A549 (cell line): ENCODE data around the gene BICRAL. TPM values are rescaled to one million over a fixed set of nuclear protein-coding genes. Genes with fewer than 3 reads are reported as not detected.

Source experiments
- ATAC-seq, 2 experiments: fragments of 200-7000 bp in 1 of 2; fragments of >200 bp in 1 of 2; cut with Nextera tagmentation in 1 of 2; cut with Tn5 transposase in 1 of 2; 3 replicates each; pipeline versions ENCODE4 v1.8.0 to v1.9.1; 2018 to 2020; ENCODE audit warnings: mild to moderate bottlenecking in 1 of 2, moderate library complexity in 1 of 2
- CTCF ChIA-PET: fragments of 300-600 bp; sonication (Branson Sonifier 250); formaldehyde crosslinking; extraction: SDS; loops from one replicate; lab custom pipeline; 2021; ENCODE audit warnings: antibody characterized with exemption, inconsistent platforms; lab: Yijun Ruan, JAX
- POLR2A ChIA-PET: fragments of 350-600 bp; formaldehyde crosslinking; extraction: SDS; loops from one replicate; lab custom pipeline; 2021; ENCODE audit warnings: antibody characterized with exemption, inconsistent platforms; lab: Yijun Ruan, JAX
- DNase-seq, 2 experiments: peaks; one replicate each; pipeline versions ENCODE4 v3.0.0 to v3.0.0-alpha.2; 2011 to 2016; ENCODE audit warnings: low read depth in 1 of 2, low spot score in 1 of 2
- FAIRE-seq: peaks from 2 replicates; lab custom pipeline; 2011; peaks lifted over from hg19 to GRCh38; lab: Jason Lieb, UNC
- H3K27ac ChIP-seq, 2 experiments: fragments of >200 bp; sonication (Bioruptor Twin); formaldehyde crosslinking; 3 replicates each; pipeline ENCODE4 v1.5.1; 2016 to 2017
- H3K4me1 ChIP-seq: fragments of >200 bp; sonication (Bioruptor Twin); formaldehyde crosslinking; 3 replicates; pipeline ENCODE4 v1.6.1; 2016
- H3K4me2 ChIP-seq: fragments of >200 bp; sonication (Bioruptor Twin); formaldehyde crosslinking; 3 replicates; pipeline ENCODE4 v1.6.1; 2016
- H3K4me3 ChIP-seq: fragments of >200 bp; sonication (Bioruptor Twin); formaldehyde crosslinking; 3 replicates; pipeline ENCODE4 v1.5.1; 2016
- H3K9me3 ChIP-seq: fragments of >200 bp; sonication (Bioruptor Twin); formaldehyde crosslinking; 3 replicates; pipeline ENCODE4 v1.6.1; 2016
- CBX8 ChIP-seq: fragments of 200-600 bp; sonication (generic); IDR thresholded peaks from 2 replicates; pipeline ENCODE4 v1.6.1; 2016
- CEBPB ChIP-seq, 2 experiments: fragments of >200 bp in 1 of 2; sonication (Bioruptor Twin) in 1 of 2; formaldehyde crosslinking in 1 of 2; IDR thresholded peaks; 2 replicates each; pipeline ENCODE4 v1.6.1; 2012 to 2016
- CHD4 ChIP-seq: fragments of 200-600 bp; sonication (generic); IDR thresholded peaks from 2 replicates; pipeline ENCODE4 v1.6.1; 2016; ENCODE audit warnings: antibody characterized with exemption, mild to moderate bottlenecking, borderline replicate concordance
- EHF ChIP-seq: fragments of 250-450 bp; sonication (Bioruptor Pico); IDR thresholded peaks from 2 replicates; pipeline ENCODE4 v1.5.0; 2020; ENCODE audit warnings: mild to moderate bottlenecking
- EHMT2 ChIP-seq: fragments of 200-600 bp; sonication (generic); IDR thresholded peaks from 2 replicates; pipeline ENCODE4 v1.6.1; 2016; ENCODE audit warnings: antibody characterized with exemption, low read depth, mild to moderate bottlenecking, moderate library complexity
- ESRRA ChIP-seq: fragments of 150-350 bp; IDR thresholded peaks from 2 replicates; pipeline ENCODE4 v1.6.1; 2014; ENCODE audit warnings: mild to moderate bottlenecking, low read length, borderline replicate concordance
- FOSL2 ChIP-seq, 2 experiments: fragments of 450-650 bp in 1 of 2; fragments of >200 bp in 1 of 2; sonication (Bioruptor Twin) in 1 of 2; formaldehyde crosslinking; IDR thresholded peaks; 2 replicates each; pipeline versions ENCODE4 v1.5.0 to v1.6.1; 2016 to 2020; ENCODE audit warnings: mild to moderate bottlenecking in 1 of 2, moderate library complexity in 1 of 2
- FOXS1 ChIP-seq: fragments of 250-450 bp; sonication (Bioruptor Pico); IDR thresholded peaks from 2 replicates; pipeline ENCODE4 v1.5.0; 2020; ENCODE audit warnings: mild to moderate bottlenecking, moderate library complexity
- GATA3 ChIP-seq: IDR thresholded peaks from 2 replicates; pipeline ENCODE4 v1.6.1; 2012; ENCODE audit warnings: borderline replicate concordance
- HDAC2 ChIP-seq: fragments of 200-600 bp; sonication (generic); IDR thresholded peaks from 2 replicates; pipeline ENCODE4 v1.6.1; 2016
- JUN ChIP-seq, 2 experiments: fragments of >200 bp; sonication (Bioruptor Twin); formaldehyde crosslinking; IDR thresholded peaks; 2 replicates in 1 of 2; 3 replicates in 1 of 2; pipeline ENCODE4 v1.6.1; 2016 to 2017
- JUNB ChIP-seq: fragments of >200 bp; sonication (Bioruptor Twin); formaldehyde crosslinking; IDR thresholded peaks from 2 replicates; pipeline ENCODE4 v1.6.1; 2016
- KDM1A ChIP-seq: fragments of 200-600 bp; sonication (generic); IDR thresholded peaks from 2 replicates; pipeline ENCODE4 v1.6.1; 2016; ENCODE audit warnings: low read depth, mild to moderate bottlenecking
- MAZ ChIP-seq: fragments of 150-350 bp; IDR thresholded peaks from 2 replicates; pipeline ENCODE4 v1.6.1; 2014; ENCODE audit warnings: antibody characterized with exemption, low read depth, low read length, borderline replicate concordance
- MYC ChIP-seq: IDR thresholded peaks from 2 replicates; pipeline ENCODE4 v1.6.1; 2012; ENCODE audit warnings: mild to moderate bottlenecking, inconsistent platforms, low read length, improper control_type of control experiment, borderline replicate concordance
- NFE2L2 ChIP-seq: fragments of 150-350 bp; conservative IDR thresholded peaks from 2 replicates; pipeline ENCODE4 v1.6.1; 2014; ENCODE audit warnings: low read length
- NR3C1 ChIP-seq: fragments of >200 bp; sonication (Bioruptor Twin); formaldehyde crosslinking; IDR thresholded peaks from 3 replicates; pipeline ENCODE4 v1.6.1; 2017
- PHF8 ChIP-seq: fragments of 200-600 bp; sonication (generic); IDR thresholded peaks from 2 replicates; pipeline ENCODE4 v1.6.1; 2016; ENCODE audit warnings: low read depth, mild to moderate bottlenecking, antibody characterized with exemption, moderate library complexity, borderline replicate concordance
- POLR2AphosphoS2 ChIP-seq: conservative IDR thresholded peaks from 2 replicates; pipeline ENCODE4 v1.6.1; 2012; ENCODE audit warnings: low read length, improper control_type of control experiment, inconsistent platforms
- RCOR1 ChIP-seq: fragments of 150-350 bp; IDR thresholded peaks from 2 replicates; pipeline ENCODE4 v1.6.1; 2014; ENCODE audit warnings: antibody characterized with exemption, low read length, low read depth
- REST ChIP-seq: fragments of 200-600 bp; sonication (generic); IDR thresholded peaks from 2 replicates; pipeline ENCODE4 v1.6.1; 2016; ENCODE audit warnings: antibody characterized with exemption, mild to moderate bottlenecking, moderate library complexity
- RFX5 ChIP-seq: fragments of 450-650 bp; IDR thresholded peaks from 2 replicates; pipeline ENCODE4 v1.7.1; 2014; ENCODE audit warnings: antibody characterized with exemption, mild to moderate bottlenecking, moderate library complexity
- RNF2 ChIP-seq: fragments of 200-600 bp; sonication (generic); IDR thresholded peaks from 2 replicates; pipeline ENCODE4 v1.6.1; 2016; ENCODE audit warnings: low read depth, mild to moderate bottlenecking, antibody characterized with exemption, moderate library complexity, borderline replicate concordance
- TFCP2L1 ChIP-seq: fragments of 250-450 bp; sonication (Bioruptor Pico); IDR thresholded peaks from 2 replicates; pipeline ENCODE4 v1.5.0; 2021; ENCODE audit warnings: mild to moderate bottlenecking
- TP53 ChIP-seq: fragments of 250-450 bp; sonication (Bioruptor Pico); IDR thresholded peaks from 2 replicates; pipeline ENCODE4 v1.5.0; 2021; ENCODE audit warnings: mild to moderate bottlenecking, moderate library complexity
- ZNF302 ChIP-seq: fragments of 250-450 bp; sonication (Bioruptor Pico); IDR thresholded peaks from 2 replicates; pipeline ENCODE4 v1.9.0; 2021; ENCODE audit warnings: inconsistent platforms, mild to moderate bottlenecking, moderate library complexity
- WGBS: methylation state at CpG from one replicate; pipeline ENCODE4 v1.1.6; 2017; ENCODE audit errors: missing lambda C conversion rate; 5-methylcytosine and 5-hydroxymethylcytosine counted together
- polyA plus RNA-seq, 4 experiments: library from polyadenylated mRNA; depleted of rRNA in 3 of 4; stranded (reverse); fragments of >200 nt; fragmentation: RNase III in 1 of 4; extraction: RNeasy Plus Mini Kit Qiagen cat#74134 plus additional on column Dnase treatment in 1 of 4; gene quantifications; 2 replicates in 3 of 4; 3 replicates in 1 of 4; pipeline ENCODE4 v1.2.3, GENCODE V29; 2011 to 2017
- TF ChIP-seq, protein P1 (sequence below): fragments of 150-350 bp; IDR thresholded peaks from 2 replicates; pipeline ENCODE4 v1.6.1; 2014; ENCODE audit warnings: low read depth, mild to moderate bottlenecking, low read length
- TF ChIP-seq, protein P2 (sequence below): IDR thresholded peaks from 2 replicates; pipeline ENCODE4 v1.6.1; 2012

The BICRAL gene
- polyA plus RNA-seq, 2 of the 4 experiments (the other 2 are of a cell fraction): 3.3 to 8.6 TPM

DNA sequence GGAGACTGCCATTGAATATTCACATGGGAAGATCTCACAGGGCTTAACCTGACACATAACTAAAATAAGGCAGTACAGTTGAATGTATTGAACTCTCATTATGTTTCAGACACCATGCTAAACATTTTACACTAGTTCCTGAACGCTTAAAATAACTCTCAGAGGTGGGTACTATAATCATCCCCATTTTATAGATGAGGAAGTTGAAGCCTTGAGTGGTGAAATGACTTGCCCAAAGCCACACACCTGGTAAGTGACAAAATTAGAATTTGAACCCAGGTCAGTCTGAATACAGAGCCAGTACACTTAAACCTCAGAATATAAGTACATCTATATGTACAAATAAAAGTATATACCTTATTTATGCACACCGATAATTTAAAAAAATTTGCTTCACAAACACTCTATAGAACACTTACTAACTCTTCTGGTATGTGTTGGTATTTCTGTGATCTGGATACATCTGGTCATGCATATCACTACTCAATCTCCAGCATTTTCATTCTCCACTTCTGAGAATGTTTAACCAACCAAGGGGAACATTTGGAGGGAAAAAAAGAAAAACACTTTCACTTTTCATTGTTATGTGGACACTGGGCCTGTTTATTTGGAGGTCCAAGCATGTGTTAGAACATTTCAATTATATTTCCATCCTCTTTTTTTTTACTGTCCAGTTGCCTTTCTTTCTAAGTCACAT is 4.6 kb upstream of the BICRAL start:
- ChIA-PET CTCF (interaction anchor here (0.8 kb wide), 1 partner anchor 104 kb away, joined by 3 read pairs; no protein-coding TSS in a partner anchor), POLR2A (interaction anchor here (1.0 kb wide), 1 partner anchor 31 kb away, joined by 3 read pairs; no protein-coding TSS in a partner anchor)
- H3K4me2 ChIP-seq: no peak overlapping the region
- FAIRE-seq: no peak
- TF ChIP-seq FOXS1 (CRISPR knock-in tag) (no peak), HDAC2 (no peak), FOSL2 (IDR thresholded peaks at IDR 0.05) (no peak), FOSL2 (CRISPR knock-in tag; IDR thresholded peaks at IDR 0.05) (no peak), RNF2 (no peak), JUNB (no peak), TFCP2L1 (CRISPR knock-in tag) (no peak), RCOR1 (no peak), ESRRA (no peak), MAZ (no peak), GATA3 (no peak), CHD4 (no peak), JUN (IDR thresholded peaks at IDR 0.05) (no peak), NFE2L2 (no peak), PHF8 (no peak), EHMT2 (no peak), EHF (no peak), POLR2AphosphoS2 (no peak), MYC (no peak)
- TF ChIP-seq, protein P1, sequence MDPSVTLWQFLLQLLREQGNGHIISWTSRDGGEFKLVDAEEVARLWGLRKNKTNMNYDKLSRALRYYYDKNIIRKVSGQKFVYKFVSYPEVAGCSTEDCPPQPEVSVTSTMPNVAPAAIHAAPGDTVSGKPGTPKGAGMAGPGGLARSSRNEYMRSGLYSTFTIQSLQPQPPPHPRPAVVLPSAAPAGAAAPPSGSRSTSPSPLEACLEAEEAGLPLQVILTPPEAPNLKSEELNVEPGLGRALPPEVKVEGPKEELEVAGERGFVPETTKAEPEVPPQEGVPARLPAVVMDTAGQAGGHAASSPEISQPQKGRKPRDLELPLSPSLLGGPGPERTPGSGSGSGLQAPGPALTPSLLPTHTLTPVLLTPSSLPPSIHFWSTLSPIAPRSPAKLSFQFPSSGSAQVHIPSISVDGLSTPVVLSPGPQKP: no peak
- H3K27ac ChIP-seq: no peak overlapping the region
- 69% methylated on average over 2 of the region's 2 CpGs for WGBS
- ATAC-seq: no peak
- no peaks in the 10 kb centered on the region for H3K9me3 ChIP-seq
- H3K4me3 ChIP-seq: no peak overlapping the region
- peaks cover 17% of the 10 kb centered on the region for H3K4me1 ChIP-seq
- DNase-seq: no peak

GRCh38 chr6:42778122-42778521 is 3.7 kb upstream of the BICRAL start:
- Histone ChIP-seq H3K9me3 (no peaks in the 10 kb centered on the region), H3K27ac (no peak overlapping the region), H3K4me1 (peaks cover 17% of the 10 kb centered on the region), H3K4me3 (no peak overlapping the region)
- ATAC-seq (no peak), DNase-seq (no peak), FAIRE-seq (no peak)
- POLR2A ChIA-PET: interaction anchor here (1.0 to 1.2 kb wide), 2 partner anchors 31 to 113 kb away, joined by 3 read pairs; a partner anchor contains a TSS
- 83% methylated on average over 2 of the region's 2 CpGs for WGBS
- CTCF ChIA-PET: interaction anchor here (0.8 kb wide), 1 partner anchor 104 kb away, joined by 3 read pairs; no protein-coding TSS in a partner anchor
- no peak for TF ChIP-seq ZNF302 (CRISPR knock-in tag)
- TF ChIP-seq, all 56 proteins: peak for 0
- H3K4me2 ChIP-seq: no peak overlapping the region

- no peak for FAIRE-seq
- no peak overlapping the region for H3K4me2 ChIP-seq
- no peak for ATAC-seq
- DNase-seq: no peak
- WGBS: 90% methylated on average over 6 of the region's 6 CpGs
- POLR2A ChIA-PET: interaction anchor here (0.6 kb wide), 3 partner anchors 10 to 528 kb away, joined by 3 to 5 read pairs (median 5); no protein-coding TSS in a partner anchor
- H3K9me3 ChIP-seq: no peaks in the 10 kb centered on the region
- CTCF ChIA-PET: no interaction called here
- TF ChIP-seq TP53 (CRISPR knock-in tag) (no peak), CBX8 (no peak), JUNB (no peak), ESRRA (no peak), RFX5 (no peak), NR3C1 (no peak), KDM1A (no peak), REST (no peak), CEBPB (IDR thresholded peaks at IDR 0.05) (no peak)
- TF ChIP-seq, protein P2, sequence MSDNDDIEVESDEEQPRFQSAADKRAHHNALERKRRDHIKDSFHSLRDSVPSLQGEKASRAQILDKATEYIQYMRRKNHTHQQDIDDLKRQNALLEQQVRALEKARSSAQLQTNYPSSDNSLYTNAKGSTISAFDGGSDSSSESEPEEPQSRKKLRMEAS: no peak
- peaks cover 15% of the 10 kb centered on the region for H3K4me1 ChIP-seq
- no peak overlapping the region for H3K4me3 ChIP-seq
- no peak overlapping the region for H3K27ac ChIP-seq
These were observed 2.3 kb upstream of the BICRAL start for GRCh38 chr6:42779521-42779920.
